Esophagus squamous epithelium (tissue), 4 donors: ENCODE data around the gene UBL3.

Experiments used
- POLR2A ChIP-seq, 4 donors: fragments of 450-650 bp; IDR thresholded peaks; one replicate each; pipeline ENCODE4 v1.6.1; 2017; ENCODE audit warnings: antibody characterized with exemption in 4 of 4, mild to moderate bottlenecking in 4 of 4, moderate library complexity in 3 of 4
- TF ChIP-seq, protein P1 (sequence below), 6 experiments: fragments of 450-650 bp in 4 of 6; fragments of 200-600 bp in 2 of 6; sonication (generic) in 2 of 6; IDR thresholded peaks; one replicate each; pipeline ENCODE4 v1.5.1; 2016 to 2019; ENCODE audit warnings: antibody characterized with exemption in 6 of 6, mild to moderate bottlenecking in 4 of 6, moderate library complexity in 4 of 6

- TF ChIP-seq, protein P1, sequence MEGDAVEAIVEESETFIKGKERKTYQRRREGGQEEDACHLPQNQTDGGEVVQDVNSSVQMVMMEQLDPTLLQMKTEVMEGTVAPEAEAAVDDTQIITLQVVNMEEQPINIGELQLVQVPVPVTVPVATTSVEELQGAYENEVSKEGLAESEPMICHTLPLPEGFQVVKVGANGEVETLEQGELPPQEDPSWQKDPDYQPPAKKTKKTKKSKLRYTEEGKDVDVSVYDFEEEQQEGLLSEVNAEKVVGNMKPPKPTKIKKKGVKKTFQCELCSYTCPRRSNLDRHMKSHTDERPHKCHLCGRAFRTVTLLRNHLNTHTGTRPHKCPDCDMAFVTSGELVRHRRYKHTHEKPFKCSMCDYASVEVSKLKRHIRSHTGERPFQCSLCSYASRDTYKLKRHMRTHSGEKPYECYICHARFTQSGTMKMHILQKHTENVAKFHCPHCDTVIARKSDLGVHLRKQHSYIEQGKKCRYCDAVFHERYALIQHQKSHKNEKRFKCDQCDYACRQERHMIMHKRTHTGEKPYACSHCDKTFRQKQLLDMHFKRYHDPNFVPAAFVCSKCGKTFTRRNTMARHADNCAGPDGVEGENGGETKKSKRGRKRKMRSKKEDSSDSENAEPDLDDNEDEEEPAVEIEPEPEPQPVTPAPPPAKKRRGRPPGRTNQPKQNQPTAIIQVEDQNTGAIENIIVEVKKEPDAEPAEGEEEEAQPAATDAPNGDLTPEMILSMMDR (IDR thresholded peaks at IDR 0.05): no peak
- no peak for TF ChIP-seq POLR2A (IDR thresholded peaks at IDR 0.05)
These were observed 63.7 kb downstream of the UBL3 start for GRCh38 chr13:29786698-29787097.
